ENCODE results near the gene FIBCD1. TPM values are rescaled to one million over a fixed set of nuclear protein-coding genes. Genes with fewer than 3 reads are reported as not detected.

Gene FIBCD1
- total RNA-seq, 1 experiment from 2014 or later, result 1.4 TPM

GRCh38 chr9:130929571-130930038 lies 9.4 kb downstream of the FIBCD1 start:
- Mint-ChIP-seq H3K9me3 (ENCODE audit: low read depth, unreplicated experiment) (no peaks in the 10 kb centered on the region), H3K27ac (ENCODE audit: unreplicated experiment) (no peak overlapping the region), H3K27me3 (ENCODE audit: unreplicated experiment) (peaks cover 21% of the 10 kb centered on the region), H3K4me3 (ENCODE audit: low read depth, unreplicated experiment) (no peak overlapping the region), H3K36me3 (ENCODE audit: insufficient read depth, unreplicated experiment) (peaks cover 5% of the 10 kb centered on the region), H3K4me1 (ENCODE audit: low read depth, unreplicated experiment) (peaks cover 21% of the 10 kb centered on the region)
- intact Hi-C loops (cut with micrococcal nuclease; ENCODE audit: unreplicated experiment), result no loop called here
- CTCF ChIA-PET, result interaction anchor here (0.6 kb wide), 1 partner anchor 12 kb away, joined by 4 read pairs; no protein-coding TSS in a partner anchor
- no peak for DNase-seq
- no peak for TF ChIP-seq CTCF (IDR thresholded peaks at IDR 0.05; ENCODE audit: unreplicated experiment)
- no TSS peak for BruUV-seq (replicated peaks)

- CTCF ChIA-PET, result interaction anchor here (0.5 to 0.6 kb wide), 4 partner anchors 158 to 210 kb away, joined by 3 to 4 read pairs (median 3); no protein-coding TSS in a partner anchor
- H3K9me3 Mint-ChIP-seq (ENCODE audit: low read depth, unreplicated experiment), result no peaks in the 10 kb centered on the region
- H3K36me3 Mint-ChIP-seq (ENCODE audit: insufficient read depth, unreplicated experiment), result peaks cover 5% of the 10 kb centered on the region
- TF ChIP-seq CTCF (IDR thresholded peaks at IDR 0.05; ENCODE audit: unreplicated experiment), result no peak
- peak overlapping the region; percentile 61 for H3K4me3 Mint-ChIP-seq (ENCODE audit: low read depth, unreplicated experiment)
- peaks cover 21% of the 10 kb centered on the region for H3K4me1 Mint-ChIP-seq (ENCODE audit: low read depth, unreplicated experiment)
- DNase-seq, result peak; percentile 92
- peaks cover 19% of the 10 kb centered on the region for H3K27me3 Mint-ChIP-seq (ENCODE audit: unreplicated experiment)
- intact Hi-C loops (cut with micrococcal nuclease; ENCODE audit: unreplicated experiment), result no loop called here
- BruUV-seq (replicated peaks), result no TSS peak
- H3K27ac Mint-ChIP-seq (ENCODE audit: unreplicated experiment), result peak overlapping the region; percentile 93
Observed at GRCh38 chr9:130927995-130928900, 10.8 kb downstream of the FIBCD1 start.

GRCh38 chr9:130927338-130927737 lies 11.7 kb downstream of the FIBCD1 start:
- peaks cover 15% of the 10 kb centered on the region for H3K4me1 Mint-ChIP-seq (ENCODE audit: low read depth, unreplicated experiment)
- H3K4me3 Mint-ChIP-seq (ENCODE audit: low read depth, unreplicated experiment), result no peak overlapping the region
- H3K9me3 Mint-ChIP-seq (ENCODE audit: low read depth, unreplicated experiment), result no peaks in the 10 kb centered on the region
- CTCF ChIA-PET, result interaction anchor here (0.5 to 0.6 kb wide), 2 partner anchors 199 to 210 kb away, joined by 3 to 4 read pairs; no protein-coding TSS in a partner anchor
- H3K27me3 Mint-ChIP-seq (ENCODE audit: unreplicated experiment), result peaks cover 19% of the 10 kb centered on the region
- intact Hi-C loops (cut with micrococcal nuclease; ENCODE audit: unreplicated experiment), result no loop called here
- TF ChIP-seq CTCF (IDR thresholded peaks at IDR 0.05; ENCODE audit: unreplicated experiment), result no peak
- no TSS peak for BruUV-seq (replicated peaks)
- peaks cover 5% of the 10 kb centered on the region for H3K36me3 Mint-ChIP-seq (ENCODE audit: insufficient read depth, unreplicated experiment)
- DNase-seq, result no peak
- H3K27ac Mint-ChIP-seq (ENCODE audit: unreplicated experiment), result no peak overlapping the region

GRCh38 chr9:130925050-130925678 lies 13.9 kb downstream of the FIBCD1 start:
- CTCF ChIA-PET, result no interaction called here

More at GRCh38 chr9:130925050-130925678, 13.9 kb downstream of the FIBCD1 start:
- H3K27ac Mint-ChIP-seq (ENCODE audit: unreplicated experiment), result no peak overlapping the region
- H3K36me3 Mint-ChIP-seq (ENCODE audit: insufficient read depth, unreplicated experiment), result peaks cover 5% of the 10 kb centered on the region
- no peak for TF ChIP-seq CTCF (IDR thresholded peaks at IDR 0.05; ENCODE audit: unreplicated experiment)
- no TSS peak for BruUV-seq (replicated peaks)
- H3K4me3 Mint-ChIP-seq (ENCODE audit: low read depth, unreplicated experiment), result no peak overlapping the region
- H3K4me1 Mint-ChIP-seq (ENCODE audit: low read depth, unreplicated experiment), result peaks cover 8% of the 10 kb centered on the region
- H3K9me3 Mint-ChIP-seq (ENCODE audit: low read depth, unreplicated experiment), result no peaks in the 10 kb centered on the region
- DNase-seq, result no peak
- H3K27me3 Mint-ChIP-seq (ENCODE audit: unreplicated experiment), result peaks cover 23% of the 10 kb centered on the region
- intact Hi-C loops (cut with micrococcal nuclease; ENCODE audit: unreplicated experiment), result no loop called here

Measured in Calu3 (cell line).